Tibial artery (tissue), 4 donors: ENCODE measurements around the gene ALOX12.
A peak's percentile ranks its signal among the peaks of the same experiment; 100 is the strongest.

Experiments used
- DNase-seq, 2 donors: peaks; one replicate each; pipeline ENCODE4 v3.0.0-alpha.2; 2019
- H3K27ac ChIP-seq, 2 donors: fragments of 200-600 bp; sonication (generic) in 1 of 2; 1 replicate in 1 of 2; 2 replicates in 1 of 2; pipeline ENCODE4 v1.5.1; 2018 to 2019; ENCODE audit warnings: mild to moderate bottlenecking in 1 of 2
- H3K27me3 ChIP-seq, 2 donors: fragments of 200-600 bp; sonication (generic) in 1 of 2; one replicate each; pipeline versions ENCODE4 v1.5.1 to v1.6.0; 2016 to 2019
- H3K36me3 ChIP-seq, 3 donors: fragments of 200-600 bp; sonication (generic) in 2 of 3; one replicate each; pipeline ENCODE4 v1.5.1; 2016 to 2019; ENCODE audit warnings: mild to moderate bottlenecking in 2 of 3
- H3K4me1 ChIP-seq, 4 donors: fragments of 200-600 bp; sonication (generic) in 2 of 4; 1 replicate in 3 of 4; 2 replicates in 1 of 4; pipeline ENCODE4 v1.5.1; 2016 to 2019
- H3K4me3 ChIP-seq, 2 donors: fragments of 200-600 bp; sonication (generic) in 1 of 2; 1 replicate in 1 of 2; 2 replicates in 1 of 2; pipeline ENCODE4 v1.5.1; 2018 to 2019; ENCODE audit warnings: mild to moderate bottlenecking in 2 of 2
- H3K9me3 ChIP-seq, 3 donors: fragments of 200-600 bp; sonication (generic) in 1 of 3; one replicate each; pipeline ENCODE4 v1.5.1; 2016 to 2019
- CTCF ChIP-seq, 2 experiments: fragments of 200-600 bp in 1 of 2; fragments of 450-650 bp in 1 of 2; IDR thresholded peaks; one replicate each; pipeline ENCODE4 v1.5.1; 2017 to 2019; ENCODE audit warnings: antibody characterized with exemption in 2 of 2, mild to moderate bottlenecking in 1 of 2, moderate library complexity in 1 of 2
- intact Hi-C: fragments of 100-400 bp; cut with DNase I; formaldehyde crosslinking; loops from one replicate; pipeline ENCODE4 v1.15.0; 2023; ENCODE audit warnings: low total_unique reads

Gene ALOX12

GRCh38 chr17:6997171-6997570, 1.3 kb downstream of the ALOX12 start:
- no peak for DNase-seq
- no peak for TF ChIP-seq CTCF (IDR thresholded peaks at IDR 0.05)
- Histone ChIP-seq H3K4me1 (peaks cover 3 to 15% (median 13%) of the 10 kb centered on the region in 4 donors), H3K36me3 (peaks cover 14 to 51% (median 46%) of the 10 kb centered on the region in 3 donors), H3K27me3 (peaks cover 0 to 11% of the 10 kb centered on the region in 2 donors), H3K27ac (no peak overlapping the region), H3K4me3 (no peak overlapping the region), H3K9me3 (no peaks in the 10 kb centered on the region)
- intact Hi-C loops, result no loop called here

- H3K4me3 ChIP-seq, result no peak overlapping the region
- peaks cover 24 to 65% (median 59%) of the 10 kb centered on the region in 3 donors for H3K36me3 ChIP-seq
- DNase-seq, result no peak
- intact Hi-C loops, result no loop called here
- no peaks in the 10 kb centered on the region for H3K9me3 ChIP-seq
- H3K4me1 ChIP-seq, result peaks cover 3 to 15% (median 13%) of the 10 kb centered on the region in 4 donors
- no peak for TF ChIP-seq CTCF (IDR thresholded peaks at IDR 0.05)
- H3K27ac ChIP-seq, result no peak overlapping the region
- H3K27me3 ChIP-seq, result peaks cover 0 to 11% of the 10 kb centered on the region in 2 donors
Measured at GRCh38 chr17:6998855-6999508, 3.1 kb downstream of the ALOX12 start.

DNA sequence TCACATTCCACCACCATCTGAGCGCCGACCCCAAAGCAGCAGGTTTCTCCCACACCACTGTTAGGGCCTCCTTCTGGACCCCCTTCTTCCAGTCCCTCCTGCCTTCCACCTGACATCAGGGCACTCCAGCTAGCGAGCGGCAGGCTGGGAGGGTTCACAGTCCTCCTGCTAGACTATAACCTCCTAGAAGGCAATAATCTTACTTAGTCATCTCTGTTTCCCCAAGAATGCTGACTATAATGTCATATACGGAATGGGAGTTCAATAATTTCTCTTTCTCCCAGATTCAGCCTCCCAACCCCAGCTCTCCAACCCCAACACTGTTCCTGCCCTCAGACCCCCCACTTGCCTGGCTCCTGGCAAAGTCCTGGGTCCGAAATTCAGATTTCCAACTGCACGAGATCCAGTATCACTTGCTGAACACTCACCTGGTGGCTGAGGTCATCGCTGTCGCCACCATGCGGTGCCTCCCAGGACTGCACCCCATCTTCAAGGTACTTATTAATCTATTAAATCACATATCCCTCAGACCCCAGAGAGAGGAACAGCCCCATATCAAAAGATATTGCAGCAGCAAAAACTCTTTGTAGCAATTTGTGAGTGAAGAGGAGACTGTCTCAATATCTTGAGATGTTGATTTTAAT, 5.6 kb downstream of the ALOX12 start:
- DNase-seq, result no peak

GRCh38 chr17:7002288-7003047, 6.6 kb downstream of the ALOX12 start:
- Histone ChIP-seq H3K9me3 (no peaks in the 10 kb centered on the region), H3K4me1 (no peaks in the 10 kb centered on the region), H3K27ac (no peak overlapping the region), H3K27me3 (no peaks in the 10 kb centered on the region), H3K4me3 (no peak overlapping the region), H3K36me3 (peaks cover 24 to 71% (median 50%) of the 10 kb centered on the region in 3 donors)
- TF ChIP-seq CTCF (IDR thresholded peaks at IDR 0.05), result no peak
- no peak for DNase-seq
- intact Hi-C loops, result loop anchor here (5.0 to 10.0 kb wide), 2 partner anchors 85 to 338 kb away; no protein-coding TSS in a partner anchor

More for the DNA sequence above, 5.6 kb downstream of the ALOX12 start:
- peaks cover 0 to 3% of the 10 kb centered on the region in 2 donors for H3K27me3 ChIP-seq
- no peak overlapping the region for H3K4me3 ChIP-seq
- intact Hi-C loops, result loop anchor here (5.0 to 10.0 kb wide), 2 partner anchors 84 to 337 kb away; no protein-coding TSS in a partner anchor
- TF ChIP-seq CTCF (IDR thresholded peaks at IDR 0.05), result peak; percentile 22 to 31
- peaks cover 24 to 66% (median 57%) of the 10 kb centered on the region in 3 donors for H3K36me3 ChIP-seq
- H3K9me3 ChIP-seq, result no peaks in the 10 kb centered on the region
- peaks cover 0 to 2% (median under 1%) of the 10 kb centered on the region in 4 donors for H3K4me1 ChIP-seq
- no peak overlapping the region for H3K27ac ChIP-seq

DNA sequence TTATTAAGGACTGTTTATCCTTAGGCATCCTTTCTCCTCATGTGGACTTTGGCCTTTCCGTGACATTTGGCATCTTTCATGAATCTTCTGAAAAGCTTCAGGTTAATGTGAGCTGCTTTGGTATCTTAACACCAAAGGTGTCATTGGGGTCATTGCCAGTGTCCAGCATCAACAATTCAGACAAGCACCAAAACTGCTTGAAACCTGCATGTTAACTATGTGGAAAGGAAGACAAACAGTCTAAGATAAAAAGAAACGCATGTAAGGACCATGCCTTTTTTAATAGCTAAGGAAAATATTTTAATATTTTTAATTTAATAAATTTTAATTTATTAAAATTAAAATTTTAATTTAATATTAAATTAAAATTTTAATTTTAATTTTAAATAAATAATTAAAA, 7.9 kb downstream of the ALOX12 start:
- no peak overlapping the region for H3K27ac ChIP-seq
- DNase-seq, result no peak
- intact Hi-C loops, result loop anchor here (5.0 to 10.0 kb wide), 2 partner anchors 86 to 339 kb away; no protein-coding TSS in a partner anchor
- H3K9me3 ChIP-seq, result no peaks in the 10 kb centered on the region
- no peaks in the 10 kb centered on the region for H3K27me3 ChIP-seq
- H3K4me1 ChIP-seq, result no peaks in the 10 kb centered on the region
- TF ChIP-seq CTCF (IDR thresholded peaks at IDR 0.05), result no peak
- H3K36me3 ChIP-seq, result peaks cover 24 to 67% (median 42%) of the 10 kb centered on the region in 3 donors
- H3K4me3 ChIP-seq, result no peak overlapping the region
